ENCODE data around the gene UBL3. TPM values are rescaled to one million over a fixed set of nuclear protein-coding genes. Genes with fewer than 3 reads are reported as not detected.

The UBL3 gene
- total and polyA plus RNA-seq, 10 of the 15 experiments (the other 5 are each of a cell fraction or from before 2014, with no cell fraction given): 5.5 to 13.7 (median 10.6) TPM

DNA sequence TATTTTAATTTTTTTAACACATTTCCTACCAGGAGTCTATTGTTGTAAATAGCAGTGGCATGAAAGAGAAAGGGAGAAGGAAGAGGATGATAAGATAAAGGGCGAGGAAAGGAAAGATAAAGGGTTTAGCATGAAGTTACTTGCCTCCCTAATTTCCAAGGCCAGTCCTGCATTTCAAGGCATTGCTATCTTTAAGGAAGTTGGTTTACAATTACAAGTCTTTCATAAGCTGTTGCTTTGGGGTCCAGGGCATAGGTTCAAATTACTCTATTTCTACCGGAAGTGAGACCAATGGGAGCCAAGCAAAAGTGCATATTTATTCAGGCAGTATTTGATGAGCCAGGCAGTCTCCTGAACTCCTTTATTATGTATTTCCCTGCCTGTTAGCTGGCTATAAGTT lies 27.7 kb upstream of the UBL3 start:
- ChIA-PET POLR2A (no interaction called here), RAD21 (ENCODE audit: unreplicated experiment) (interaction anchor here (0.6 kb wide), 1 partner anchor 67 kb away, joined by 3 read pairs; no protein-coding TSS in a partner anchor), SMC1A (ENCODE audit: uncharacterized antibody, unreplicated experiment) (no interaction called here), CTCF (interaction anchor here (0.8 to 1.5 kb wide), 4 partner anchors 9 to 235 kb away, joined by 3 to 6 read pairs (median 4); no protein-coding TSS in a partner anchor)
- WGBS (ENCODE audit: insufficient coverage, insufficient replicate concordance, low lambda C conversion rate, missing lambda C conversion rate): 63% methylated on average over 2 of the region's 2 CpGs
- Histone ChIP-seq H3K27me3 (replicated peaks in 1 of 2; ENCODE audit: control insufficient read depth in 2 of 2, insufficient read depth in 2 of 2, low read length in 1 of 2) (peaks cover 0 to 2% of the 10 kb centered on the region in 2 experiments; a peak in 2 of 4 replicates), H3K36me3 (ENCODE audit: control insufficient read depth in 2 of 2, insufficient read depth in 2 of 2, low read length in 1 of 2) (no peaks in the 10 kb centered on the region), H3K4me2 (ENCODE audit: control insufficient read depth, insufficient read depth) (no peak overlapping the region), H2AFZ (ENCODE audit: control insufficient read depth, low read depth, low read length) (no peak overlapping the region), H3K9ac (ENCODE audit: control insufficient read depth, insufficient read depth, low read length) (no peak overlapping the region), H4K20me1 (ENCODE audit: control insufficient read depth, insufficient read depth) (no peaks in the 10 kb centered on the region), H3K4me1 (ENCODE audit: control insufficient read depth, insufficient read depth, low read length) (no peaks in the 10 kb centered on the region), H3K27ac (ENCODE audit: control insufficient read depth, insufficient read depth) (no peak overlapping the region), H3K79me2 (ENCODE audit: control insufficient read depth, insufficient read depth, low read length) (no peaks in the 10 kb centered on the region), H3K4me3 (no peak overlapping the region), H3K9me3 (replicated peaks; ENCODE audit: control insufficient read depth, insufficient read depth, low read length) (no peaks in the 10 kb centered on the region)
- intact Hi-C loops (cut with micrococcal nuclease; ENCODE audit: unreplicated experiment) (no loop called here), in situ Hi-C loops (cut with MboI) (no loop called here)
- ATAC-seq (no peak), DNase-seq (ENCODE audit: low read depth, low spot score) (no peak), FAIRE-seq (no peak)
- no peak for TF ChIP-seq BACH1 (IDR thresholded peaks at IDR 0.05; ENCODE audit: borderline replicate concordance)
- no peak for TF ChIP-seq ATF7 (IDR thresholded peaks at IDR 0.05; ENCODE audit: low read depth)
- TF ChIP-seq KAT2A (conservative IDR thresholded peaks at IDR 0.05; ENCODE audit: control insufficient read depth, low read depth, low read length): no peak
- no peak for TF ChIP-seq POLR2AphosphoS5 (IDR thresholded peaks at IDR 0.05; ENCODE audit: low read length)
- TF ChIP-seq BMI1 (IDR thresholded peaks at IDR 0.05; ENCODE audit: borderline replicate concordance): no peak
- TF ChIP-seq ZNF274 (IDR thresholded peaks at IDR 0.05; ENCODE audit: insufficient read depth, insufficient read length): no peak
- TF ChIP-seq NR2F1 (conservative IDR thresholded peaks at IDR 0.05): no peak
- no peak for TF ChIP-seq ZNF207 (IDR thresholded peaks at IDR 0.05; ENCODE audit: borderline replicate concordance)
- TF ChIP-seq RB1 (IDR thresholded peaks at IDR 0.05; ENCODE audit: borderline replicate concordance): no peak
- no TSS peak for BruUV-seq (replicated peaks)
